SH-SY5Y (cell line): ENCODE measurements around the gene ATP9A.

ENCODE experiments used
- GATA2 ChIP-seq: IDR thresholded peaks from 2 replicates; pipeline ENCODE4 v1.6.1; 2011; ENCODE audit warnings: mild to moderate bottlenecking, low read depth, low read length
- GATA3 ChIP-seq: IDR thresholded peaks from 2 replicates; pipeline ENCODE4 v1.6.1; 2011; ENCODE audit warnings: low read depth, mild to moderate bottlenecking, low read length, moderate library complexity

GRCh38 chr20:51768759-51769517, 748 bp upstream of the ATP9A start:
- TF ChIP-seq GATA3 (no peak), GATA2 (no peak)
